Brain pericyte (primary cell): ENCODE data around the gene ERBB4.

Experiments
- DNase-seq: peaks from one replicate; pipeline ENCODE4 v3.0.0-alpha.2; 2012; ENCODE audit warnings: low read depth, low spot score

The ERBB4 gene

DNA sequence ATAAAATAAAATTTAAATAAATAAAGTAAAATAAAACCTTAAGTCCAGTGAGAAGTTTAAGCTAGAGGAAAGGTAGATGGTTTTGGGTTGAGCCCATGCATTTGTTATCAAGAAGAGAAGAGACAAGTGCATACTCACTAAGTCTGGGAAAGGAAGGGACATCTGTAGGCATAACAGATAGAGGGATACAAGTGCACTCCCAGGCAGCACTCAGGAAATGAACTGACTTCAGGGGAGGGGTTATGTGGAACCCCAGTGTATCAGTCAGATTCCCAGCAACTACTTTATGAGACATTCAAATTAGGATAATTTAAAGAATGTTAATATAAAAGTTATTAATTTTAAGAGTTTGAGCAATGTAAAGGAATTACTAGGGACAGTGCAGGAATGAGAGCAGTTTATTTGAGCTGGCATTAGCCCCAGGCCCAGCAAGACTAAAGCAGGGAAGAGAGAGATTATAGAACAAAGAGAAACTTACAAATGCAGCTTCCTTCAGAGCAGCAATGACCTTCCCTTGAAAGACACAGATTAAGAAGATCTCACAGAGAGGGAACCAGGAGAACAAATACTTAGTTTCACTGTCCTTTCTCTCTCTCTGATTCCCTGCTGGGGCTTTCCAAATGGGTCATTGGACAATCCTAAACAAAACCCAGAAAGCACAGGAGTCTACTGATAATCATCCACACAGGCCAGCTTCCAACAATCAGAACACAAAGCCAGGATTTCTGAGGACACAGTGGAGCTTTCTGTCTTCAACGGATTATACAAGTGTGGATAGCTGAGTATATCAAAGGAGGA is 109.7 kb downstream of the ERBB4 start:
- DNase-seq = no peak

GRCh38 chr2:212427638-212428037 is 111.0 kb downstream of the ERBB4 start:
- no peak for DNase-seq

GRCh38 chr2:212426637-212427412 is 111.8 kb downstream of the ERBB4 start:
- no peak for DNase-seq

- DNase-seq = no peak
These were observed 114.5 kb downstream of the ERBB4 start for GRCh38 chr2:212424082-212424481.

GRCh38 chr2:212423089-212423488 is 115.5 kb downstream of the ERBB4 start:
- no peak for DNase-seq

DNA sequence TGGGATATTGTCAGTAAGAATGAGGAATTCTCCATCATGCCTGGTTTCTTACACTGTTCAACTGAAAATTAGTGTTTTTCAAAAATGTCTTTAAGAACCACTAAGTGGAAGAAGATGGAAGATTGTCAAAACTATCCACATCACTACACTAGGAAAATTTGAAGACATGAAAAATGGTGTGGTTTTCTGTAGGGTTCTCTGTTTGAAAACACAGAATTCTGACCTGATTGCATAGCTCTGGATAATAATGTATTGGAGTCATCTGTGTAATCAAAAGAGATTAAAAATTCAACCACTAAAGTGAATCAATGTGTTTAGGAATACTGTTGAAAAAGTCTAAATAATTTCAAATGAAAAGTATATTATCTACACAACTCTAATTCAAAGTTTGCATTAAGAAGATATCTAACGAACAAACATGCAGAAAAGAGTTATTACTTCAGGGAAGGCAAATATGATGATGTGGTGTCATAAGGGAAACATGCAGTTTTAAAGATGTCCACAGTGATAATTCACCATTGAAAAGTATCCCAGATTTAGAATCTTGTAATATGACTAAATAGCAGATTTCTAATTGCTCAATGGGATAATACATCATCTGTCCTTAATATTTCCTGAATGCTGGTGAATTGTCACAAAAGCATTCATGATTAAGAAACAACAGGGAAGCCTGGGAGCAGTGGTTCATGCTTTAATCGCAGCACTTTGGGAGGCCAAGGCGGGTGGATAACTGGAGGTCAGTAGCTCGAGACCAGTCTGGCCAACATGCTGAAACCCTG is 116.9 kb downstream of the ERBB4 start:
- DNase-seq = no peak

- DNase-seq = no peak
These were observed 122.5 kb downstream of the ERBB4 start for GRCh38 chr2:212416086-212416485.

DNA sequence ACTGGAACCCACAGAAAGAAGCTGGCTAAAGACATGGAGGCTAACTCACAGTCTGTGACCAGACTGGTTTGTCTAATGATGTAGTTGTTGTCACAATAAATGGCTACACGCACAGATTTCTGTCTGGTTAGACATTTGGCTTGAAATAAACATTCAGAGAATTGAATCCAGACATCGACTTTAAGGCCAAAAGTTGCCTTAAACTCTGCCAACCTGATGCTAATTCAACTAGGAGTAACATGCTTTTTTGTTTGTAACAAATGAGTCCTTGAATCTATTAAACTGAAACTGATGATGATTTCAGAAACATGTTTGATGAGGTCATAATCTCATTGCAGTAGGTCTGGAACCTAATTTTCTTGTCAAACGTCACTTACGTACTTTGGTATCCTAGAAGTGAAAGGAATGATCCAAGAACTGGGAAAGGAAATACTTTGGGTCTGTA is 123.8 kb downstream of the ERBB4 start:
- DNase-seq = no peak

GRCh38 chr2:212409560-212409959 is 129.0 kb downstream of the ERBB4 start:
- no peak for DNase-seq

- no peak for DNase-seq
These were observed 130.1 kb downstream of the ERBB4 start for GRCh38 chr2:212408524-212408923.

DNA sequence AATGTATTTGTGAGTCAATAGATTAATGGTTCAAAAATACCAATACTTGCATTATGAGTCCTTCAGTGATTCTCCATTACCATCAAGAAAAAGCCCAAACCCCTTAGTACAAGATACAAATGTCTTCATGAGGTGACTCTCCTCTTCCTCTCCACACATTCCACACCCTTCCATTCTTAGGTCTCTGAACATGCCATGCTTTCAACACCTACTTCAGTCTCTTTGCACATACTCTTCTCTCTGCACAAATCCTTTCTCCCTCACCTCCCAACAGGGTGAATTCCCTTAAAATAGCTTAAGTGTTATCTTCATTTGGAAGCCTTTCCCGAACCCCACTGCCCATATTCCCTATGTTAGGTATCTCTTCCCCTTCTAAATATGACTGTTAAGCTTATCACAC is 131.9 kb downstream of the ERBB4 start:
- no peak for DNase-seq

DNA sequence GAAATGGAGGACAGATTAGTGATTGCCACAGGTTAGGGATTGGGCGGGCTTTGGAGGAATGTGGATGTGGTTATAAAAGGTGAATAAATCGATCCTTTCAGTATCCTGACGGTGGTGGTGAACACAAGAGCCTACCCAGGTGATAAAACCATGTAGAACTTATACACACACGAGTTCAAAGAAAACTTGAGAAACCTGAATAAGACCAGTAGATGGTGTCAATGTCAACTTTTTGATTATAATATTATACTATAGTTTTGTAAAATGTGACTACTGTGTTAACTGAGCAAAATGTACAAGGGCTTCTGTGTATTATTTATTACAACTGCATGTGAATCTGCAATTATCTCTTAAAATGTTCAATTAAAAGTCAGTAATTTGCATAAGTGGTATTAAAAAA is 136.3 kb downstream of the ERBB4 start:
- DNase-seq = no peak

- no peak for DNase-seq
These were observed 140.3 kb downstream of the ERBB4 start for GRCh38 chr2:212398316-212398715.

DNA sequence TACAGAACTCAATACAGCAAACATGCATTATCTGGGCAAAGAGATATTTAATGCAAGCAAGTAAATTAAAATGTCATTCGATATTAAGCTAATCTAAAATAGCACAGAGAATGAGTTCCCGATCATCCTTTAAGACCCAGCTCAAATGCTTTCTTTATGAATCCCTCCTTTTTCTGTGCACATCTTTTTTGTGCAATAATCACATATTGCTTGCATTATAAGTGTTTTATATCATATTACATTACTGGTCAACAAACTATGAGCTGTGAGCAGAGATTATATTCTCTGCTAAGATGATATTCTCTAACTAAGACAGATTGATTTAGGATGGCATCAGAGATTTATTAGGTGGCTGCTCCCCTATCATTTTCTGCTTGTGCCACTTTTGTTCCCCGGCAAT is 146.1 kb downstream of the ERBB4 start:
- no peak for DNase-seq

DNA sequence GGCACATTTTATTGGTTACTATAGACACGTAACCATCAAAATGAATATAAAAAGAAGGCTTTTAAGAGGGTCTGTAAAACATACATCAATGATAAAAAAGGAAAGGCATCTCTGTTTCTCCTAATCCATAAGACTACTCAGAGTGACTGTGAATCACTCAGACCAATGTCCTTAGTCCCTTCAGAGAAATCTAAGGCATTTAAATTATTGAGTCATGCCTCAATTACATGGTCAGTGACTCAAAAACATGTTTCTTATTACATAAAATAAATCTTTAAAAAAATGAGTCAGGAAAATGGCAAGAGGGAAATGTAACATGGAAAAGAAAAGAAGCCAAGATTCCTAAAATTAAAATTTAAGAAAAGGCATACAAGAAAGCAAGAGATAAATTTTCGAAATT is 146.6 kb downstream of the ERBB4 start:
- no peak for DNase-seq

GRCh38 chr2:212387146-212387545 is 151.5 kb downstream of the ERBB4 start:
- no peak for DNase-seq

- no peak for DNase-seq
These were observed 153.4 kb downstream of the ERBB4 start for GRCh38 chr2:212385241-212385640.

- no peak for DNase-seq
These were observed 154.6 kb downstream of the ERBB4 start for GRCh38 chr2:212384027-212384426.

- DNase-seq = no peak
These were observed 157.0 kb downstream of the ERBB4 start for GRCh38 chr2:212381428-212382102.

DNA sequence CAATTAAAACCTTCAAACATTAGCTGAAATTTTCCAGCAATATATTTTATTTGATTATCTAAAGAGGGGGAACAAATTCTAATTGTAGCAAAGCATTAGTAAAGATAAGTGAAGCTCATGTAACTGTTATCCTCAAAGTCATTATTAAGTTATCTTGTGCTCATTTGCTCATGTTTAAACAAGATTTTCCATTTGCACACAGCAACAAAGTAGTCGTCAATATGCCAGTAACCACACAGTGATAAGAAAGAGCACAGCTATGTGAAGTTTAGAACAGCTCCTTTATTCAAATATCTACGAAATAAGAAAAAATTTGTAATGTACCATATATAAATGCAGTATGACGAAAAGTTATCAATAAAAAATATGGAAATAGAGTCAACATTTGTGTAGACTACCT is 159.5 kb downstream of the ERBB4 start:
- no peak for DNase-seq

DNA sequence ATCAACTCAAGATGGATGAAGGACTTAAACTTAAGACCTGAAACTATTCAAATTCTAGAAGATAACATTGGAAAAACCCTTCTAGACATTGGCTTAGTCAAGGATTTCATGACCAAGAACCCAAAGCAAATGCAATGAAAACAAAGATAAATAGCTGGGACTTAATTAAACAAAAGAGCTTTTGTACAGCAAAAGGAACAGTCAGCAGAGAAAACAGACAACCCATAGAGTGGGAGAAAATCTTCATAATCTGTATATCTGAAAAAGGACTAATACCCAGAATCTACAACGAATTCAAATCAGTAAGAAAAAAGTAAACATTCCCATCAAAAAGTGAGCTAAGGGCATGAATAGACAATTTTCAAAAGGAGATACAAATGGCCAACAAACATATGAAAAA is 171.2 kb downstream of the ERBB4 start:
- DNase-seq = no peak
